ENCODE results near the gene CBX2.

GRCh38 chr17:79814974-79815835, 37.3 kb downstream of the CBX2 start:
- TF ChIP-seq EP300 (IDR thresholded peaks at IDR 0.05) (no peak), POLR2A (IDR thresholded peaks at IDR 0.05) (no peak), POLR2AphosphoS5 (IDR thresholded peaks at IDR 0.05) (no peak)
- TF ChIP-seq, protein P1, sequence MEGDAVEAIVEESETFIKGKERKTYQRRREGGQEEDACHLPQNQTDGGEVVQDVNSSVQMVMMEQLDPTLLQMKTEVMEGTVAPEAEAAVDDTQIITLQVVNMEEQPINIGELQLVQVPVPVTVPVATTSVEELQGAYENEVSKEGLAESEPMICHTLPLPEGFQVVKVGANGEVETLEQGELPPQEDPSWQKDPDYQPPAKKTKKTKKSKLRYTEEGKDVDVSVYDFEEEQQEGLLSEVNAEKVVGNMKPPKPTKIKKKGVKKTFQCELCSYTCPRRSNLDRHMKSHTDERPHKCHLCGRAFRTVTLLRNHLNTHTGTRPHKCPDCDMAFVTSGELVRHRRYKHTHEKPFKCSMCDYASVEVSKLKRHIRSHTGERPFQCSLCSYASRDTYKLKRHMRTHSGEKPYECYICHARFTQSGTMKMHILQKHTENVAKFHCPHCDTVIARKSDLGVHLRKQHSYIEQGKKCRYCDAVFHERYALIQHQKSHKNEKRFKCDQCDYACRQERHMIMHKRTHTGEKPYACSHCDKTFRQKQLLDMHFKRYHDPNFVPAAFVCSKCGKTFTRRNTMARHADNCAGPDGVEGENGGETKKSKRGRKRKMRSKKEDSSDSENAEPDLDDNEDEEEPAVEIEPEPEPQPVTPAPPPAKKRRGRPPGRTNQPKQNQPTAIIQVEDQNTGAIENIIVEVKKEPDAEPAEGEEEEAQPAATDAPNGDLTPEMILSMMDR (IDR thresholded peaks at IDR 0.05): no peak
